GM10266 (cell line): ENCODE measurements around the gene TRIP11.

ENCODE experiments used
- DNase-seq: peaks from one replicate; pipeline ENCODE4 v3.0.0; 2012; ENCODE audit errors: extremely low spot score
- CTCF ChIP-seq: IDR thresholded peaks from 2 replicates; pipeline ENCODE4 v1.5.1; 2012; ENCODE audit warnings: mild to moderate bottlenecking, low read depth; ENCODE audit not compliant: control insufficient read depth, insufficient read depth; ENCODE audit errors: missing control alignments

TRIP11 gene

GRCh38 chr14:92041203-92041602 lies 1.3 kb upstream of the TRIP11 start:
- DNase-seq: no peak
- TF ChIP-seq CTCF: no peak

GRCh38 chr14:92040431-92041051 lies 682 bp upstream of the TRIP11 start:
- peak; percentile 15 for DNase-seq
- no peak for TF ChIP-seq CTCF

- DNase-seq: peak; percentile 24
- no peak for TF ChIP-seq CTCF
These were observed 668 bp downstream of the TRIP11 start for GRCh38 chr14:92039063-92039718.

DNA sequence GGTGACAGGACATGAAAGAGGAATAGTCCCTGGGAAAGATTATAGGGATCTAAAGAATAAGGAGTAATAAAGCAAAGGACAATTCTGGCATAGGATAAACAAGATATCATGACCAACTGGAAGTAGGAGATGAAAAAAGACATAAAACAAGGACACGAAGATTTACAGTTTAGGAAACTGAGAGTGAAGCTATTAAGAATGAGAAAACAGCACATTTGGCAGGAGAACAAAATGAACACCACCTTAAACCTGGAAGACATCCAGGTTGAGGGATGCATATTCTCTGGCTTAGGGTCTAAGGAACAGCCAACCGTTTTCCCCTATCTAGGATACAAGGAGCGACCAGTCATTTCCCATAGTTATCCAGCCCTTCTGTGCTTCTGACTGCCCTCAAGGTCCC lies 1.9 kb downstream of the TRIP11 start:
- no peak for DNase-seq
- no peak for TF ChIP-seq CTCF

DNA sequence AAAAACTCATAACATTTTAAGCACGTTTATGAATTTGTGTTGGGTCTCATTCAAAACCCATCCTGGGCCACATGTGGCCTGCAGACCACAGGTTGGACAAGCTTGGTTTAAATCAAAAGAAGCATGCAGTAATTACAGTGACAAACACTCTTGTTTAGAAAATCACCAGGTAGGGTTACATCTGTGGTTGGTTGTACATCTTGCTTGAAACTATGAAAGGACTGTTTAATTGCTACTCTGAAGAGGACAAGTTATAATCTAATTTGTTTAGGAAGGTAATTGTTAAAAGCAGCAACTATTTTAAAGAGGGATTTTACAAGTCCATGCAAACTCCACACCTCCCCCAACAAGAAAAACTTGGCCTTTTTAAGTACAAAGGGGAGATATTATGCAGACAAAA lies 4.0 kb downstream of the TRIP11 start:
- TF ChIP-seq CTCF: no peak
- no peak for DNase-seq

DNA sequence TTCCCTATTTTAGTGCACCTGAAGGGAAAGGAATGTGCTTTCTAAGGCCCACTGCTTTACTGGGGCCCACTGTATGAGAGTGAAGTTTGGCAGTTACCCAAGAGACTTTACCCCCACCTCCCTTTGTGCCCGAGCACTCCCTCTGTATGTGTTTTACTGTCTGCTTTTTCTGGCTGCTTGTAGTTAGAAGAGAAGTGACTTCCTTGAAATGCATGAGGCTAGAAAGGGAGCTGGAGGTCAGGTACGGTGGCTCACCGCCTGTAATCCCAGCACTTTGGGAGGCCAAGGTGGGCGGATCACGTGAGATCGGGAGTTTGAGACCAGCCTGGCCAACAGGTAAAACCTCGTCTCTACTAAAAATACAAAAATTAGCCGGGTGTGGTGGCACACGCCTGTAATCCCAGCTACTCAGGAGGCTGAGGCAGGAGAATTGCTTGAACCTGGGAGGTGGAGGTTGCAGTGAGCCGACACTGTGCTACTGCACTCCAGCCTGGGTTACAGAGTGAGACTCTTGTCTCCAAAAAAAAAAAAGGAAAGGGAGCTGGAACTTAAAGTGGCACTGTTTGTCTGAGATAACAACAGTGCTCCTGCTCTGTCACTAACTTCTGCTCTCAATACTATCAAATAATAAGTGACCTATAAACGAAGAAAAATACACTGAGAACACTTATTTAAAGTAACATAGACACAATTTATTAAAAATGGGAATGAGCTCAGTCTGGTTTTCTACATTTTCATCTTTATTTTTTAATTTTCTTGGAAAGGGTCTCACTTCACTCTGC lies 5.8 kb downstream of the TRIP11 start:
- TF ChIP-seq CTCF: no peak
- DNase-seq: no peak

DNA sequence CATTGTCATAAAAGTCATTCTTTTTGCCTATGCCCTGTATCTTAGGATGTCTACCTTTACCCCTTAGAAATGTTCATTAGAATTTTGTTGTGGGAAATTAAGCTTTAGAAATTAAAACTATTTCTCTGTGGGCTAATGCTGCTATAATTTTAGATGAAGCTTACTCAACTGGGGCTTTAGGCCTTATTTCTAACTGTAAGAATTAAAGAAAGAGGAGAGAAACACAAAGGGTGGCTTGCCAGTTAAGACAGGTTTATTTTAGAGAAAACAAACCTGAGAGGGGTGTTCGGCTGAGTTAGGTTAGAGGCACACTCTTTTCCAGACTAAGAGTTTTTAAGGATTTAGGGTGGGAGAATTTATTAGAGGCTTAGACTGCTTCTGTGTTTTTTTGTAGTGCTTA lies 6.4 kb downstream of the TRIP11 start:
- DNase-seq: no peak
- no peak for TF ChIP-seq CTCF
